Smooth muscle cell (in vitro differentiated cells): ENCODE data around the gene OTUD7B. TPM values are rescaled to one million over a fixed set of nuclear protein-coding genes. Genes with fewer than 3 reads are reported as not detected.

ENCODE experiments used
- DNase-seq: peaks from one replicate; lab custom pipeline; 2025; ENCODE audit not compliant: unreplicated experiment; lab: John Stamatoyannopoulos, UW
- H2AFZ ChIP-seq: fragments of 200-600 bp; sonication (generic); 2 replicates; pipeline ENCODE4 v1.6.0; 2016; ENCODE audit warnings: antibody characterized with exemption, low read depth, mild to moderate bottlenecking
- H3F3A ChIP-seq: fragments of 200-600 bp; sonication (generic); 2 replicates; pipeline ENCODE4 v1.6.0; 2017; ENCODE audit warnings: antibody characterized with exemption, low read depth
- H3K27ac ChIP-seq: fragments of 200-600 bp; sonication (generic); 2 replicates; pipeline ENCODE4 v1.5.1; 2016; ENCODE audit warnings: low read depth, mild to moderate bottlenecking
- H3K27me3 ChIP-seq: fragments of 200-600 bp; sonication (generic); 2 replicates; pipeline ENCODE4 v1.6.1; 2016; ENCODE audit warnings: low read depth, mild to moderate bottlenecking
- H3K36me3 ChIP-seq: fragments of 200-600 bp; sonication (generic); 2 replicates; pipeline ENCODE4 v1.5.1; 2016; ENCODE audit warnings: low read depth
- H3K4me1 ChIP-seq: fragments of 200-600 bp; sonication (generic); 2 replicates; pipeline ENCODE4 v1.5.1; 2016; ENCODE audit warnings: low read depth
- H3K4me2 ChIP-seq: fragments of 200-600 bp; sonication (generic); 2 replicates; pipeline ENCODE4 v1.6.0; 2016; ENCODE audit warnings: mild to moderate bottlenecking
- H3K4me3 ChIP-seq: fragments of 200-600 bp; sonication (generic); 2 replicates; pipeline ENCODE4 v1.5.1; 2016; ENCODE audit warnings: mild to moderate bottlenecking
- H3K79me2 ChIP-seq: fragments of 200-600 bp; sonication (generic); 2 replicates; pipeline ENCODE4 v1.6.0; 2016; ENCODE audit warnings: low read depth, mild to moderate bottlenecking
- H3K9ac ChIP-seq: fragments of 200-600 bp; sonication (generic); 2 replicates; pipeline ENCODE4 v1.6.0; 2016; ENCODE audit warnings: low read depth
- H3K9me3 ChIP-seq: fragments of 200-600 bp; sonication (generic); replicated peaks from 2 replicates; pipeline ENCODE4 v1.5.1; 2016; ENCODE audit warnings: low read depth
- H4K20me1 ChIP-seq: fragments of 200-600 bp; sonication (generic); 2 replicates; pipeline ENCODE4 v1.6.0; 2016; ENCODE audit warnings: low read depth
- WGBS: methylation state at CpG from one replicate; pipeline ENCODE4 v1.1.7; 2016; ENCODE audit warnings: low lambda C conversion rate; 5-methylcytosine and 5-hydroxymethylcytosine counted together
- polyA plus RNA-seq: library from polyadenylated mRNA; unstranded; fragments of >200 nt; fragmentation: Nextera tagmentation; extraction: Ambion mirVana; gene quantifications from 2 replicates; pipeline ENCODE4 v1.2.1, GENCODE V29; 2016
- total RNA-seq: library from RNA; depleted of rRNA; stranded (reverse); fragments of >200 nt; gene quantifications from 2 replicates; pipeline ENCODE4 v1.2.3, GENCODE V29; 2014
- TF ChIP-seq, protein P1 (sequence below): fragments of 200-600 bp; sonication (generic); IDR thresholded peaks from 2 replicates; pipeline ENCODE4 v1.5.1; 2017; ENCODE audit warnings: borderline replicate concordance, mild to moderate bottlenecking, antibody characterized with exemption; ENCODE audit not compliant: insufficient read depth, poor library complexity, severe bottlenecking

OTUD7B gene
- total and polyA plus RNA-seq, 2 experiments from 2014 or later: 1.9 to 16.1 TPM

DNA sequence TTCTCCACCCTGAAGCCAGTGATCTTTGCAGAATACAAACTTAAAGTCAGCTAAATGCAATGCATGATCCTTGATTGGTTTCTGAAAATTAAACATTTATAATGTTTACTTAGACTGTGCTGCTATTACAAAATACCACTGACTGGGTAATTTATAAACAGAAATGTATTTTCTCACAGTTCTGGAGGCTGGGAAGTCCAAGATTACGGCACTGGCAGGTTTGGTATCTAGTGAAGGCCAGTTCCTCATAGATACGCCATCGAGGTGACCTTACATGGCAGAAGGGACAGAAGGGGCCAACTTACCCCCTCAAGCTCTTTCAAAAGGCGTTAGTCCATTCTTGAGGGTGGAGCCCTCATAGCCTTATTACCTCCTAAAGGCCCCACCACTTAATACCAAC lies 114.0 kb downstream of the OTUD7B start:
- no peak for DNase-seq
- no peaks in the 10 kb centered on the region for H3K9me3 ChIP-seq
- H3K9ac ChIP-seq: no peak overlapping the region
- H2AFZ ChIP-seq: no peak overlapping the region
- no peak overlapping the region for H3K4me2 ChIP-seq
- no peaks in the 10 kb centered on the region for H3K27me3 ChIP-seq
- TF ChIP-seq, protein P1, sequence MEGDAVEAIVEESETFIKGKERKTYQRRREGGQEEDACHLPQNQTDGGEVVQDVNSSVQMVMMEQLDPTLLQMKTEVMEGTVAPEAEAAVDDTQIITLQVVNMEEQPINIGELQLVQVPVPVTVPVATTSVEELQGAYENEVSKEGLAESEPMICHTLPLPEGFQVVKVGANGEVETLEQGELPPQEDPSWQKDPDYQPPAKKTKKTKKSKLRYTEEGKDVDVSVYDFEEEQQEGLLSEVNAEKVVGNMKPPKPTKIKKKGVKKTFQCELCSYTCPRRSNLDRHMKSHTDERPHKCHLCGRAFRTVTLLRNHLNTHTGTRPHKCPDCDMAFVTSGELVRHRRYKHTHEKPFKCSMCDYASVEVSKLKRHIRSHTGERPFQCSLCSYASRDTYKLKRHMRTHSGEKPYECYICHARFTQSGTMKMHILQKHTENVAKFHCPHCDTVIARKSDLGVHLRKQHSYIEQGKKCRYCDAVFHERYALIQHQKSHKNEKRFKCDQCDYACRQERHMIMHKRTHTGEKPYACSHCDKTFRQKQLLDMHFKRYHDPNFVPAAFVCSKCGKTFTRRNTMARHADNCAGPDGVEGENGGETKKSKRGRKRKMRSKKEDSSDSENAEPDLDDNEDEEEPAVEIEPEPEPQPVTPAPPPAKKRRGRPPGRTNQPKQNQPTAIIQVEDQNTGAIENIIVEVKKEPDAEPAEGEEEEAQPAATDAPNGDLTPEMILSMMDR: no peak
- H3K27ac ChIP-seq: no peak overlapping the region
- no peaks in the 10 kb centered on the region for H3K4me1 ChIP-seq
- H3F3A ChIP-seq: no peaks in the 10 kb centered on the region
- H3K4me3 ChIP-seq: no peak overlapping the region
- no peaks in the 10 kb centered on the region for H3K79me2 ChIP-seq
- H4K20me1 ChIP-seq: no peaks in the 10 kb centered on the region
- 94% methylated on average over 4 of the region's 4 CpGs for WGBS
- H3K36me3 ChIP-seq: no peaks in the 10 kb centered on the region

DNA sequence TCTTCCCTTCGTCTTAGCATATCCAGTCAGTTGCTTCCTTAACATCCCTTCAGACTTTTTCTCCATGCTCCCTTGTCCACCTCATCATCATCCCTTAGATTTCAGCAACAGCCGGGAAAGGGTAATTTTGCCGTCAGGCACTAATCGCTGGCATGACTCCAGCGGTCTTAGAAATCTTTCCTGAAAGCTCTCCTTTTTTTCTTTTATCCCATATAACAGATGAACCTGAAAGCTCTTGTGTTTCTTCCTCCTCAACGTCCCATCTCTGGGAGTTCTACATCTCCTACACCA lies 121.6 kb downstream of the OTUD7B start:
- 25% methylated on average over 6 of the region's 6 CpGs for WGBS
- H2AFZ ChIP-seq: peak overlapping the region; percentile 29
- H3K9me3 ChIP-seq: no peaks in the 10 kb centered on the region
- peaks cover 11% of the 10 kb centered on the region for H3F3A ChIP-seq
- TF ChIP-seq, protein P1: no peak
- H3K4me1 ChIP-seq: peaks cover 17% of the 10 kb centered on the region
- H3K4me2 ChIP-seq: peak overlapping the region; percentile 97
- DNase-seq: no peak
- H3K79me2 ChIP-seq: peaks cover 10% of the 10 kb centered on the region
- no peaks in the 10 kb centered on the region for H3K27me3 ChIP-seq
- peak overlapping the region; percentile 98 for H3K27ac ChIP-seq
- H3K9ac ChIP-seq: peak overlapping the region; percentile 92
- no peaks in the 10 kb centered on the region for H3K36me3 ChIP-seq
- peak overlapping the region; percentile 64 for H3K4me3 ChIP-seq
- peaks cover 14% of the 10 kb centered on the region for H4K20me1 ChIP-seq

DNA sequence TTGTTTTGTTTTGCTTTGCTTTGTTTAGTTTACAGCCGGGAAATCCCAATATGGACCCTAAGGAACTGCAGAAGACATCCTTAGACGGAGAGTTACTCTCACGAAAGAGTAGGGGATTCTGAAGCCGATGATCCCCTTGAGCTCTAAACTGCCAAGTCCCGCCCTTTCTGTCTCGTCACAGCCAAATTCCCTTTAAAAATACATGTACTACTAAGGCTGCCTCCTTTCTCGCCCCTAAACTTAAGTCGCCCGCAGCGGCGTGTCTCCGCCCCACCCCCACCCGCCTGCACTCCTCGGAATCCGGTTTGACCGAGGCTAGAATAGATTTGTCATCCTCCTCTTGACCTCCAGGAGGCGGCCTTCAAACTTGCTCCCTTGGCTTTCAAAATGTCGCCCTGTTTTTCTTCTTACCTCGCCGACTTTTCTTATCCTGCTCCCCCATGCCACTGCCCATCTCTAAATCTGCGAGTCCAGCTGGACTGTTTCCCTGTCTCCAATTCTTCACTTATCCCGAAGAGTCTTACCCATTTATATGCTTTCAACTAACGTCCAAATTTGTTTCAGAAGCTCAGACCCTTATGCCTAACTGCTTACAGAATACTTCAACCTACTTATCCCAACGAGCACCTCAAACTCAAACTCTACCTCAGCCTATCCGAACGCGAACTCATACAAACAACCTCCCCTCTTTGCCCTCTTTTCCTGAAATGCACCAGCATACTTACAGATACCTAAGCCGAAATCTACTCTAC lies 122.1 kb downstream of the OTUD7B start:
- peak overlapping the region; percentile 92 for H3K9ac ChIP-seq
- peak; percentile 49 for DNase-seq
- peak overlapping the region; percentile 53 for H2AFZ ChIP-seq
- H3K4me3 ChIP-seq: peak overlapping the region; percentile 64
- TF ChIP-seq, protein P1: peak; percentile 44
- H3K27me3 ChIP-seq: no peaks in the 10 kb centered on the region
- H3K4me1 ChIP-seq: peaks cover 19% of the 10 kb centered on the region
- WGBS: 4% methylated on average over 28 of the region's 28 CpGs
- peak overlapping the region; percentile 98 for H3K27ac ChIP-seq
- H3K36me3 ChIP-seq: no peaks in the 10 kb centered on the region
- peaks cover 11% of the 10 kb centered on the region for H3F3A ChIP-seq
- peaks cover 15% of the 10 kb centered on the region for H3K79me2 ChIP-seq
- H4K20me1 ChIP-seq: peaks cover 18% of the 10 kb centered on the region
- peak overlapping the region; percentile 97 for H3K4me2 ChIP-seq
- H3K9me3 ChIP-seq: no peaks in the 10 kb centered on the region

Other genes with a start within 250 kb of the OTUD7B start
- gene FCGR1A, start 228.0 kb downstream of the OTUD7B start, total RNA-seq: not detected in 2 replicates
- not detected in 2 replicates for gene FCGR1A, start 228.0 kb downstream of the OTUD7B start, polyA plus RNA-seq
- 14.3 and 21.3 TPM in 2 replicates for gene BOLA1, start 111.2 kb downstream of the OTUD7B start, total RNA-seq
- 25.7 and 27.4 TPM in 2 replicates for gene BOLA1, start 111.2 kb downstream of the OTUD7B start, polyA plus RNA-seq
- gene SV2A, start 92.9 kb downstream of the OTUD7B start, total RNA-seq: 9.8 and 14.6 TPM in 2 replicates
- 10.5 and 14.0 TPM in 2 replicates for gene SV2A, start 92.9 kb downstream of the OTUD7B start, polyA plus RNA-seq
- gene SF3B4, start 82.9 kb downstream of the OTUD7B start, total RNA-seq: 27.3 and 32.8 TPM in 2 replicates
- 72.9 and 75.3 TPM in 2 replicates for gene SF3B4, start 82.9 kb downstream of the OTUD7B start, polyA plus RNA-seq
- 19.4 and 23.5 TPM in 2 replicates for gene MTMR11, start 73.8 kb downstream of the OTUD7B start, total RNA-seq
- gene MTMR11, start 73.8 kb downstream of the OTUD7B start, polyA plus RNA-seq: 17.2 and 18.2 TPM in 2 replicates
- 44.7 and 49.6 TPM in 2 replicates for gene VPS45, start 57.0 kb upstream of the OTUD7B start, total RNA-seq
- gene VPS45, start 57.0 kb upstream of the OTUD7B start, polyA plus RNA-seq: 28.6 and 30.2 TPM in 2 replicates
- 44.1 and 48.5 TPM in 2 replicates for gene PLEKHO1, start 139.2 kb upstream of the OTUD7B start, total RNA-seq
- 75.5 and 81.0 TPM in 2 replicates for gene PLEKHO1, start 139.2 kb upstream of the OTUD7B start, polyA plus RNA-seq
- 36.5 and 42.4 TPM in 2 replicates for gene ANP32E, start 225.4 kb upstream of the OTUD7B start, total RNA-seq
- 25.0 and 34.1 TPM in 2 replicates for gene ANP32E, start 225.4 kb upstream of the OTUD7B start, polyA plus RNA-seq
- gene CA14, start 247.0 kb upstream of the OTUD7B start, total RNA-seq: 0.22 TPM in 1 of 2 replicates, not detected in the other
- gene CA14, start 247.0 kb upstream of the OTUD7B start, polyA plus RNA-seq: 0.59 and 0.91 TPM in 2 replicates